HCT116 (cell line): ENCODE results near the gene CISD1. TPM values are rescaled to one million over a fixed set of nuclear protein-coding genes. Genes with fewer than 3 reads are reported as not detected.

ENCODE experiments used
- ATAC-seq: fragments of 200-7000 bp; cut with Tn5 transposase; 2 replicates; pipeline ENCODE4 v1.9.1; 2020; ENCODE audit warnings: mild to moderate bottlenecking, moderate library complexity
- BruUV-seq: library from RNA; stranded (reverse); fragments of 400-500 nt; replicated peaks from 2 replicates; lab custom pipeline; 2021; lab: Mats Ljungman, UMichigan
- CTCF ChIA-PET: fragments of 300-600 bp; sonication (Branson Sonifier 250); formaldehyde crosslinking; loops from one replicate; lab custom pipeline; 2021; ENCODE audit warnings: antibody characterized with exemption; lab: Charles Lee
- POLR2A ChIA-PET: fragments of 300-600, 350-600 bp; sonication (Branson Sonifier 250); formaldehyde crosslinking; loops from one replicate; lab custom pipeline; 2021; ENCODE audit warnings: antibody characterized with exemption; lab: Charles Lee
- RAD21 ChIA-PET, 2 experiments: fragments of 300-600 bp; sonication (Branson Sonifier 250); formaldehyde crosslinking; loops; one replicate each; lab custom pipeline; 2023; ENCODE audit warnings: low total read pairs in 2 of 2; ENCODE audit not compliant: uncharacterized antibody in 2 of 2, unreplicated experiment in 2 of 2, low non-redundant PET in 1 of 2; lab: Charles Lee
- DNase-seq: peaks from one replicate; pipeline ENCODE4 v3.0.0-alpha.2; 2010; ENCODE audit warnings: low read depth, low spot score
- H2AFZ ChIP-seq: fragments of 200-600 bp; shearing (Covaris generic), sonication (generic); 2 replicates; pipeline ENCODE4 v1.6.1; 2017; ENCODE audit warnings: low read depth, mixed run types, mixed read lengths, antibody characterized with exemption, low read length; ENCODE audit not compliant: poor library complexity, severe bottlenecking
- H3K27ac ChIP-seq: 2 replicates; pipeline ENCODE4 v1.5.1; 2012; ENCODE audit warnings: low read depth, low read length
- H3K27me3 ChIP-seq: fragments of 200-600 bp; sonication (generic); 2 replicates; pipeline ENCODE4 v1.6.1; 2016; ENCODE audit warnings: mixed run types, low read length, mixed read lengths; ENCODE audit not compliant: insufficient read depth
- H3K36me3 ChIP-seq, 2 experiments: fragments of 200-500 bp in 1 of 2; fragments of 200-600 bp in 1 of 2; sonication (Bioruptor generic) in 1 of 2; sonication (generic) in 1 of 2; 2 replicates each; pipeline versions ENCODE4 v1.5.1 to v1.6.1; 2014 to 2016; ENCODE audit warnings: low read length in 2 of 2, inconsistent platforms in 1 of 2, mixed read lengths in 1 of 2, mixed run types in 1 of 2; ENCODE audit not compliant: insufficient read depth in 2 of 2, control insufficient read depth in 1 of 2
- H3K4me1 ChIP-seq, 2 experiments: fragments of 200-600 bp in 1 of 2; sonication (generic) in 1 of 2; 2 replicates each; pipeline versions ENCODE4 v1.5.1 to v1.6.1; 2012 to 2017; ENCODE audit warnings: low read length in 2 of 2, inconsistent platforms in 1 of 2, mild to moderate bottlenecking in 1 of 2, mixed read lengths in 1 of 2, mixed run types in 1 of 2, moderate library complexity in 1 of 2; ENCODE audit not compliant: insufficient read depth in 2 of 2, control insufficient read depth in 1 of 2
- H3K4me2 ChIP-seq: fragments of 200-600 bp; sonication (generic); 2 replicates; pipeline ENCODE4 v1.6.1; 2017; ENCODE audit warnings: mixed run types, low read length, mixed read lengths
- H3K4me3 ChIP-seq, 2 experiments: fragments of 200-600 bp in 1 of 2; sonication (generic) in 1 of 2; replicated peaks in 1 of 2; 2 replicates each; pipeline ENCODE4 v1.5.1; 2011 to 2016; ENCODE audit warnings: low read length in 2 of 2, control low read depth in 1 of 2, low read depth in 1 of 2, mild to moderate bottlenecking in 1 of 2, mixed read lengths in 1 of 2, mixed run types in 1 of 2
- H3K79me2 ChIP-seq: fragments of 200-600 bp; sonication (generic); 2 replicates; pipeline ENCODE4 v1.6.1; 2017; ENCODE audit warnings: mild to moderate bottlenecking, mixed run types, low read length, moderate library complexity, mixed read lengths; ENCODE audit not compliant: insufficient read depth
- H3K9ac ChIP-seq: fragments of 200-600 bp; sonication (generic); 2 replicates; pipeline ENCODE4 v1.6.1; 2016; ENCODE audit warnings: low read length, mixed read lengths
- H3K9me2 ChIP-seq: fragments of 200-600 bp; sonication (generic), shearing (Covaris generic); 2 replicates; pipeline ENCODE4 v1.6.1; 2017; ENCODE audit warnings: mixed run types, mild to moderate bottlenecking, moderate library complexity; ENCODE audit not compliant: insufficient read depth
- H3K9me3 ChIP-seq, 2 experiments: fragments of 200-500 bp in 1 of 2; fragments of 200-600 bp in 1 of 2; sonication (Bioruptor generic) in 1 of 2; sonication (generic) in 1 of 2; 2 replicates each; pipeline ENCODE4 v1.6.1; 2014 to 2017; ENCODE audit warnings: low read length in 2 of 2, mixed read lengths in 2 of 2, inconsistent platforms in 1 of 2, low read depth in 1 of 2, mild to moderate bottlenecking in 1 of 2, mixed run types in 1 of 2, moderate library complexity in 1 of 2; ENCODE audit not compliant: control insufficient read depth in 1 of 2, insufficient read depth in 1 of 2
- H4K20me1 ChIP-seq: fragments of 200-600 bp; sonication (generic), shearing (Covaris generic); 2 replicates; pipeline ENCODE4 v1.6.1; 2017; ENCODE audit warnings: mixed run types, mild to moderate bottlenecking, moderate library complexity; ENCODE audit not compliant: insufficient read depth
- CBX3 ChIP-seq: IDR thresholded peaks from 2 replicates; pipeline ENCODE4 v1.6.1; 2012; ENCODE audit warnings: low read depth
- CEBPB ChIP-seq: IDR thresholded peaks from 2 replicates; pipeline ENCODE4 v1.6.1; 2012; ENCODE audit warnings: low read depth
- ELF1 ChIP-seq: IDR thresholded peaks from 2 replicates; pipeline ENCODE4 v1.6.1; 2012; ENCODE audit warnings: low read depth, borderline replicate concordance
- EZH2 ChIP-seq: fragments of 200-600 bp; sonication (generic); IDR thresholded peaks from 2 replicates; pipeline ENCODE4 v1.6.1; 2017; ENCODE audit warnings: antibody characterized with exemption, mixed run types
- EZH2phosphoT487 ChIP-seq: fragments of 200-600 bp; IDR thresholded peaks from 2 replicates; pipeline ENCODE4 v1.6.1; 2018; ENCODE audit warnings: antibody characterized with exemption, borderline replicate concordance
- JUND ChIP-seq: IDR thresholded peaks from 2 replicates; pipeline ENCODE4 v1.6.1; 2012
- POLR2A ChIP-seq: IDR thresholded peaks from 2 replicates; pipeline ENCODE4 v1.7.0; 2011; ENCODE audit warnings: borderline replicate concordance; ENCODE audit not compliant: insufficient read depth, insufficient read length; ENCODE audit errors: extremely low read depth
- RAD21 ChIP-seq: IDR thresholded peaks from 2 replicates; pipeline ENCODE4 v1.6.1; 2012; ENCODE audit warnings: low read depth, mild to moderate bottlenecking
- SIN3A ChIP-seq: IDR thresholded peaks from 2 replicates; pipeline ENCODE4 v1.6.1; 2012; ENCODE audit warnings: low read depth
- SP1 ChIP-seq: IDR thresholded peaks from 2 replicates; pipeline ENCODE4 v1.6.1; 2012; ENCODE audit warnings: low read depth
- SRF ChIP-seq: IDR thresholded peaks from 2 replicates; pipeline ENCODE4 v1.6.1; 2012; ENCODE audit warnings: low read depth
- TCF7L2 ChIP-seq: IDR thresholded peaks from 2 replicates; pipeline ENCODE4 v1.7.0; 2011; ENCODE audit warnings: borderline replicate concordance, inconsistent platforms; ENCODE audit not compliant: insufficient read depth, insufficient read length; ENCODE audit errors: extremely low read depth
- ZFX ChIP-seq: fragments of 450-650 bp; IDR thresholded peaks from 2 replicates; pipeline ENCODE4 v1.6.1; 2017
- ZNF274 ChIP-seq: fragments of 200-500 bp; sonication (Bioruptor generic); IDR thresholded peaks from 2 replicates; pipeline ENCODE4 v1.6.1; 2014; ENCODE audit warnings: mild to moderate bottlenecking, low read depth, low read length, inconsistent platforms
- intact Hi-C: fragments of 100-400 bp; cut with micrococcal nuclease; formaldehyde crosslinking; loops from 2 replicates; pipeline ENCODE4 v1.10.0; 2022
- total RNA-seq: library from RNA; stranded (reverse); gene quantifications from one replicate; pipeline ENCODE4 v1.2.1, GENCODE V29; 2021; ENCODE audit not compliant: unreplicated experiment
- TF ChIP-seq, protein P1 (sequence below), 3 experiments: fragments of 200-600 bp in 1 of 3; sonication (generic) in 1 of 3; IDR thresholded peaks in 2 of 3; conservative IDR thresholded peaks in 1 of 3; 2 replicates each; pipeline ENCODE4 v1.5.1; 2012 to 2017; ENCODE audit warnings: low read depth in 2 of 3, low read length in 2 of 3, antibody characterized with exemption in 1 of 3, borderline replicate concordance in 1 of 3, control low read depth in 1 of 3, mild to moderate bottlenecking in 1 of 3, mixed read lengths in 1 of 3, mixed run types in 1 of 3, moderate library complexity in 1 of 3; ENCODE audit not compliant: insufficient read depth in 1 of 3
- TF ChIP-seq, protein P2 (sequence below): IDR thresholded peaks from 2 replicates; pipeline ENCODE4 v1.6.1; 2011; ENCODE audit warnings: mild to moderate bottlenecking, low read length, moderate library complexity; ENCODE audit not compliant: insufficient replicate concordance; ENCODE audit errors: extremely low read depth
- TF ChIP-seq, protein P3 (sequence below): IDR thresholded peaks from 2 replicates; pipeline ENCODE4 v1.6.1; 2012; ENCODE audit warnings: low read depth

CISD1 gene
- total RNA-seq, 1 experiment from 2014 or later, result 47.3 TPM

DNA sequence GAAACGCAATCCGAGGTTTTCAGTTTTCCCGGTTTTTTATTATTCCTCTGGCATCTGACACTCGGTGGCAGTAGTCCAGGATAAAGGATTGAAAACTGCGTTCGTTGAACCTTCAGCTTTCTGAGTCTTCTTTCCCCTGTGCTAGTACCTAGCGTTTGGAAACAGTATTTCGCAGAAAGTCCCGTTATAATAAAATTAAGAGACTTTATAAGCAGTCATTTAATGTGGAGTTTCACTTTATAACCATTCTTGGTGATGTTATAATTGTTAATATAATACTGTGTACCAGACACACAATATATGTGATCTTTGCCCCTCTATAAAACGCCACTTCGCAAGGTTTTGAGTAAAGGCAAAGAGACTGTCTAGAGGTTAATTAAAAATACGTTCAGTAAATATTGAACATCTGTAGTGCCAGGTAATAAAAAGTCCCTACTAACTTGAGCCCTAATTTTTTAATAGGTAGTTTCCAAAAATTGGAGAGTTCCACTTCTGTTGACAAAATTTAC lies 874 bp downstream of the CISD1 start:
- no peak for ATAC-seq
- BruUV-seq, result TSS peak; percentile 63
- no peaks in the 10 kb centered on the region for H3K36me3 ChIP-seq
- CTCF ChIA-PET, result interaction anchor here (1.4 to 1.9 kb wide), 2 partner anchors 20 to 22 kb away, joined by 3 to 5 read pairs; no protein-coding TSS in a partner anchor
- peak overlapping the region; percentile 84 for H3K9ac ChIP-seq
- H3K4me2 ChIP-seq, result peak overlapping the region; percentile 97
- H3K4me1 ChIP-seq, result peaks cover 16 to 28% of the 10 kb centered on the region in 2 experiments
- TF ChIP-seq TCF7L2, result no peak
- no peak for TF ChIP-seq POLR2A
- no peak for TF ChIP-seq JUND
- TF ChIP-seq CBX3, result no peak
- TF ChIP-seq ZNF274, result no peak
- no peak for TF ChIP-seq SRF
- TF ChIP-seq, protein P1, sequence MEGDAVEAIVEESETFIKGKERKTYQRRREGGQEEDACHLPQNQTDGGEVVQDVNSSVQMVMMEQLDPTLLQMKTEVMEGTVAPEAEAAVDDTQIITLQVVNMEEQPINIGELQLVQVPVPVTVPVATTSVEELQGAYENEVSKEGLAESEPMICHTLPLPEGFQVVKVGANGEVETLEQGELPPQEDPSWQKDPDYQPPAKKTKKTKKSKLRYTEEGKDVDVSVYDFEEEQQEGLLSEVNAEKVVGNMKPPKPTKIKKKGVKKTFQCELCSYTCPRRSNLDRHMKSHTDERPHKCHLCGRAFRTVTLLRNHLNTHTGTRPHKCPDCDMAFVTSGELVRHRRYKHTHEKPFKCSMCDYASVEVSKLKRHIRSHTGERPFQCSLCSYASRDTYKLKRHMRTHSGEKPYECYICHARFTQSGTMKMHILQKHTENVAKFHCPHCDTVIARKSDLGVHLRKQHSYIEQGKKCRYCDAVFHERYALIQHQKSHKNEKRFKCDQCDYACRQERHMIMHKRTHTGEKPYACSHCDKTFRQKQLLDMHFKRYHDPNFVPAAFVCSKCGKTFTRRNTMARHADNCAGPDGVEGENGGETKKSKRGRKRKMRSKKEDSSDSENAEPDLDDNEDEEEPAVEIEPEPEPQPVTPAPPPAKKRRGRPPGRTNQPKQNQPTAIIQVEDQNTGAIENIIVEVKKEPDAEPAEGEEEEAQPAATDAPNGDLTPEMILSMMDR (IDR thresholded peaks at IDR 0.05 in 2 of 3, conservative IDR thresholded peaks at IDR 0.05 in 1 of 3; ENCODE audit: borderline replicate concordance in 1 of 3, insufficient read depth in 1 of 3, low read depth in 2 of 3, low read length in 2 of 3), result no peak
- TF ChIP-seq SP1, result no peak
- TF ChIP-seq, protein P2, sequence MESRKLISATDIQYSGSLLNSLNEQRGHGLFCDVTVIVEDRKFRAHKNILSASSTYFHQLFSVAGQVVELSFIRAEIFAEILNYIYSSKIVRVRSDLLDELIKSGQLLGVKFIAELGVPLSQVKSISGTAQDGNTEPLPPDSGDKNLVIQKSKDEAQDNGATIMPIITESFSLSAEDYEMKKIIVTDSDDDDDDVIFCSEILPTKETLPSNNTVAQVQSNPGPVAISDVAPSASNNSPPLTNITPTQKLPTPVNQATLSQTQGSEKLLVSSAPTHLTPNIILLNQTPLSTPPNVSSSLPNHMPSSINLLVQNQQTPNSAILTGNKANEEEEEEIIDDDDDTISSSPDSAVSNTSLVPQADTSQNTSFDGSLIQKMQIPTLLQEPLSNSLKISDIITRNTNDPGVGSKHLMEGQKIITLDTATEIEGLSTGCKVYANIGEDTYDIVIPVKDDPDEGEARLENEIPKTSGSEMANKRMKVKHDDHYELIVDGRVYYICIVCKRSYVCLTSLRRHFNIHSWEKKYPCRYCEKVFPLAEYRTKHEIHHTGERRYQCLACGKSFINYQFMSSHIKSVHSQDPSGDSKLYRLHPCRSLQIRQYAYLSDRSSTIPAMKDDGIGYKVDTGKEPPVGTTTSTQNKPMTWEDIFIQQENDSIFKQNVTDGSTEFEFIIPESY, result no peak
- no peak for TF ChIP-seq EZH2
- TF ChIP-seq RAD21, result no peak
- no peak for TF ChIP-seq SIN3A
- TF ChIP-seq CEBPB, result no peak
- TF ChIP-seq ELF1, result no peak
- TF ChIP-seq, protein P3, sequence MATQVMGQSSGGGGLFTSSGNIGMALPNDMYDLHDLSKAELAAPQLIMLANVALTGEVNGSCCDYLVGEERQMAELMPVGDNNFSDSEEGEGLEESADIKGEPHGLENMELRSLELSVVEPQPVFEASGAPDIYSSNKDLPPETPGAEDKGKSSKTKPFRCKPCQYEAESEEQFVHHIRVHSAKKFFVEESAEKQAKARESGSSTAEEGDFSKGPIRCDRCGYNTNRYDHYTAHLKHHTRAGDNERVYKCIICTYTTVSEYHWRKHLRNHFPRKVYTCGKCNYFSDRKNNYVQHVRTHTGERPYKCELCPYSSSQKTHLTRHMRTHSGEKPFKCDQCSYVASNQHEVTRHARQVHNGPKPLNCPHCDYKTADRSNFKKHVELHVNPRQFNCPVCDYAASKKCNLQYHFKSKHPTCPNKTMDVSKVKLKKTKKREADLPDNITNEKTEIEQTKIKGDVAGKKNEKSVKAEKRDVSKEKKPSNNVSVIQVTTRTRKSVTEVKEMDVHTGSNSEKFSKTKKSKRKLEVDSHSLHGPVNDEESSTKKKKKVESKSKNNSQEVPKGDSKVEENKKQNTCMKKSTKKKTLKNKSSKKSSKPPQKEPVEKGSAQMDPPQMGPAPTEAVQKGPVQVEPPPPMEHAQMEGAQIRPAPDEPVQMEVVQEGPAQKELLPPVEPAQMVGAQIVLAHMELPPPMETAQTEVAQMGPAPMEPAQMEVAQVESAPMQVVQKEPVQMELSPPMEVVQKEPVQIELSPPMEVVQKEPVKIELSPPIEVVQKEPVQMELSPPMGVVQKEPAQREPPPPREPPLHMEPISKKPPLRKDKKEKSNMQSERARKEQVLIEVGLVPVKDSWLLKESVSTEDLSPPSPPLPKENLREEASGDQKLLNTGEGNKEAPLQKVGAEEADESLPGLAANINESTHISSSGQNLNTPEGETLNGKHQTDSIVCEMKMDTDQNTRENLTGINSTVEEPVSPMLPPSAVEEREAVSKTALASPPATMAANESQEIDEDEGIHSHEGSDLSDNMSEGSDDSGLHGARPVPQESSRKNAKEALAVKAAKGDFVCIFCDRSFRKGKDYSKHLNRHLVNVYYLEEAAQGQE, result no peak
- no peak for TF ChIP-seq ZFX
- no peak for TF ChIP-seq EZH2phosphoT487
- TF ChIP-seq, all 23 proteins: peak for 0
- H3K27me3 ChIP-seq, result no peaks in the 10 kb centered on the region
- peak overlapping the region; percentile 94 for H3K27ac ChIP-seq
- peak overlapping the region; percentile 74 to 81 for H3K4me3 ChIP-seq
- intact Hi-C loops, result loop anchor here (2.0 kb wide), 1 partner anchor 65 kb away; the partner anchor contains the start of gene UBE2D1
- no peak overlapping the region for H2AFZ ChIP-seq
- DNase-seq, result no peak
- peaks cover 67% of the 10 kb centered on the region for H3K79me2 ChIP-seq
- no peaks in the 10 kb centered on the region for H3K9me2 ChIP-seq
- H3K9me3 ChIP-seq, result no peaks in the 10 kb centered on the region
- ChIA-PET POLR2A (no interaction called here), RAD21 (no interaction called here)
- H4K20me1 ChIP-seq, result no peaks in the 10 kb centered on the region
